IMR-90 (cell line): ENCODE data around the gene EXOSC3.

ENCODE experiments used
- CEBPB ChIP-seq: IDR thresholded peaks from 2 replicates; pipeline ENCODE4 v1.6.1; 2012; ENCODE audit warnings: low read depth, low read length, improper control_type of control experiment
- CTCF ChIP-seq: conservative IDR thresholded peaks from 2 replicates; pipeline ENCODE4 v1.5.1; 2012; ENCODE audit warnings: mild to moderate bottlenecking, low read depth, low read length, improper control_type of control experiment
- ELK1 ChIP-seq: fragments of 150-350 bp; IDR thresholded peaks from 2 replicates; pipeline ENCODE4 v1.6.1; 2016; ENCODE audit warnings: low read depth, mild to moderate bottlenecking, low read length, moderate library complexity, borderline replicate concordance
- MAFK ChIP-seq: IDR thresholded peaks from 2 replicates; pipeline ENCODE4 v1.6.1; 2012; ENCODE audit warnings: low read depth, low read length, improper control_type of control experiment
- MXI1 ChIP-seq: IDR thresholded peaks from 2 replicates; pipeline ENCODE4 v1.6.1; 2012; ENCODE audit warnings: low read depth, mild to moderate bottlenecking, low read length, moderate library complexity, borderline replicate concordance
- POLR2A ChIP-seq: IDR thresholded peaks from 2 replicates; pipeline ENCODE4 v1.6.1; 2012; ENCODE audit warnings: mild to moderate bottlenecking, low read depth, low read length
- RAD21 ChIP-seq: IDR thresholded peaks from 2 replicates; pipeline ENCODE4 v1.6.1; 2012; ENCODE audit warnings: low read length, improper control_type of control experiment
- RFX5 ChIP-seq: IDR thresholded peaks from 2 replicates; pipeline ENCODE4 v1.8.0; 2012; ENCODE audit warnings: low read depth, mild to moderate bottlenecking, low read length, moderate library complexity
- SMC3 ChIP-seq: fragments of 150-350 bp; IDR thresholded peaks from 2 replicates; pipeline ENCODE4 v1.6.1; 2016; ENCODE audit warnings: low read depth, mild to moderate bottlenecking, antibody characterized with exemption, low read length, moderate library complexity

- peak; percentile 79 for TF ChIP-seq CEBPB
- TF ChIP-seq CTCF = no peak
- no peak for TF ChIP-seq SMC3
- no peak for TF ChIP-seq POLR2A
- no peak for TF ChIP-seq RFX5
- no peak for TF ChIP-seq ELK1
- 0 out of 2 replicates have a peak, but pooled peaks have one; percentile 25 for TF ChIP-seq MXI1
- no peak for TF ChIP-seq MAFK
- TF ChIP-seq RAD21 = no peak
Measured at GRCh38 chr9:37753489-37754190, 31.2 kb downstream of the EXOSC3 start, which contains the start of gene TRMT10B.
